GM18870 (cell line): ENCODE data around the gene MNS1.
"Not testable (repeated sequence)": the region's sequence is repeated elsewhere in the genome, so short reads cannot be mapped to it uniquely, and the experiment has no call there.

Experiments used
- ATAC-seq: cut with Tn5 transposase; IDR thresholded peaks from one replicate; pipeline ENCODE4 v1.9.1; 2021; ENCODE audit warnings: moderate library complexity; ENCODE audit not compliant: unreplicated experiment

Gene MNS1

GRCh38 chr15:56464893-56465520 is at the start of gene MNS1:
TSS of gene MNS1 (minus strand) at chr15:56465137. CDS start at chr15:56464972, 165 bp downstream.
- peak; percentile 99 for ATAC-seq

DNA sequence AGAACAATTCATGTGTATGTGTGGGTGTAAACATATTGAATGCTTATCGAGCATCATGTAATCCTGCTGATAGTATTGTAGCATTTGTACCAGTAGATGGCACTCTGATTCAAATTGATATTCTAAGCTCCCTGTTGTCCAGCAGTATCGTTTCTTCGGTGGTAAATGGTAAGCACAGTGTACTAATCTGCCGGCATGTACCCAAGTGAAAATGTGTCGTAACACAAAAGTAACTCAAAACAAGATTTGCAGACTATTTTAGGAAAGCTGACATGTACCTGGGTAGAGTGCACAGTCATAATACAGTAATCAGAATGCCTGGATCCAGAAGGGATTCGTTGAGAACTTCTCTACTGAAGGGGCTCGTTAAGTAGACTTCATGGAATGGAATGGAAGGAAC is 31.7 kb upstream of the MNS1 start:
- ATAC-seq = peak; percentile 65

DNA sequence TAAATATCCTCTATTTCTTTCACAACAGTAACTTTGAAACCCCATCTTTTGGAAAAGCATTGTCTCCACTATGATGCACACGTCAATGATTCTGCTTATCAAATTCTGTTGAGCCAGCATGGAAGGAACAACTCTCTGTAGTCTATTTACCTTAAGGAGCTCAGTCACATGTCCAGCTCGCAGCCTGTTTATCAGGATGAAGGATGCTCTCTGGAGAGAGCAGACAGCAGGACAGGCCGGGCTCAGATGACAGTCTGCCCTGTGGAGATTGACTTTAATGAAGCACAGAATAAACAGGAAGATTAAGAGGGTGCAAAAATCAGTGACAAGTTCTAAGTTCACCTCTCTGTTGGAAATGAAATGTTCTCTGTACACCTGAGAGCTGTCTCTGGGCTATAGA is 30.6 kb upstream of the MNS1 start:
- no peak for ATAC-seq

GRCh38 chr15:56495053-56495452 is 30.1 kb upstream of the MNS1 start:
- no peak for ATAC-seq

DNA sequence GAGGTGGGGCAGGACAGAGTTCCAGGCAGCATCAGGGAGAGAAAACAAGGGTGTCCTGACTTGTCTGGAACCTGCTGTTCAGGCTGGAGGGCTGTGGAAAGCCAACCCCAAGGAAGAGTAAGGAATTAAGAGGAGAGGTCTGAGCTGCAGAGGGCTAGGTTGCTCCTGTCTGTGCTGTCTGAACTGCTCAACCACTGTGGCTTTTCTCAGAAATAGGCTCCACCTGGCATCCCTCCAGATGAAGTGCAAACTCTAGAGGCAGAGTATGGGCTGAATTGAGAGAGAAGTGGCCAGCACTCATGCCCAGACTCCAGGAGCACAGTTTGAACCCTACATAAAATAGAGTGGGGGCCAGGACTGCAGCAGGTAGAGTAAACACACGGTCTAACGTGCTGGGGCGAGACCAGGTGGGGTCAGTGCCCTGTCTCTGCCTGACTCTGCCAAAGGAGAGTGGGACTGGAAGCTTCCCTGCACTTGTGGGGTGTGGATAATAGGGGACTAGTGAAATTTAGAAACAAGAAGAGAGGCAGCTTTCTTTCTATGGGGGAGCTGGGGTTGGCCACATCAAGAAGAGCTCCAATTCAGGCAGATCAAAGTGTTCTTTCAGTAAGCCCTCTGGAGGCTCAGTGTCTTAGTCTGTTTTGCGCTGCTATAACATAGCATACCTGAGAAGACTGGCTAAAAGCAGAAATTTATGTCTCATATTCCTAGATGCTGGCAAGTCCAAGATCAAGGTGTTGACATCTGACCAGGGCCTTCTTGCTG is 28.0 kb upstream of the MNS1 start:
- no peak for ATAC-seq

GRCh38 chr15:56492236-56492635 is 27.3 kb upstream of the MNS1 start:
- ATAC-seq = no peak

DNA sequence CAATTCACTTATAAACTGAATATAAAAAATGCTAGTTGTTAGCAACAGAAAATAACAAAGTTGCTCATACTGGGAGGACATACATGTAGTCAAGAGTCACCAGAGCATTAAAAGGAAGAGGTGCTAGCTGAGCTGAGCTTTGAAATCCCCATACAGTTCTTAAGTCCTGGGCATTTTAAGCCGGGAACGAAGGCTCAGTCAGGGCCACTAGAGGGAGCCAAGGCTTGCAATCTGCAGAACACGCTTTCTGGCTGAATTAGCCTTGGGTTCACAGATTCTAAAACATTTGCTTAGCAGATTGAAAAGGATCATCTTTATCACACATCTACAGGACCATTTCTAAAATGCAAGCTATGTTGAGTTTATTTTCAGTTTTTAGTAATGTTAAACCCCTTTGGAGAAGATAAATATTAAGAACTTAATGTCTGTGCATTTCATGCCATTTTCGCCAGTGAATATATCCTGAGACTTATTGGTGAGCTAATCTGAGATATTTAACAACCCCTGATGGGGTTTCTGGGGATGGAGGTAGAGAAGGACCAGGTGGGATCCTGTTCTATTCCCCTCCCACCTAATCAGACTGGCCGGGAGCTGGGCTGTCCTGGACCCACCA is 26.3 kb upstream of the MNS1 start:
- no peak for ATAC-seq

- no peak for ATAC-seq
Observed at GRCh38 chr15:56490461-56490860, 25.5 kb upstream of the MNS1 start.

- ATAC-seq = not testable (repeated sequence)
Observed at GRCh38 chr15:56486206-56486605, 21.3 kb upstream of the MNS1 start.

GRCh38 chr15:56485426-56485825 is 20.5 kb upstream of the MNS1 start:
- not testable (repeated sequence) for ATAC-seq

- no peak for ATAC-seq
Observed at GRCh38 chr15:56484287-56484686, 19.4 kb upstream of the MNS1 start.

DNA sequence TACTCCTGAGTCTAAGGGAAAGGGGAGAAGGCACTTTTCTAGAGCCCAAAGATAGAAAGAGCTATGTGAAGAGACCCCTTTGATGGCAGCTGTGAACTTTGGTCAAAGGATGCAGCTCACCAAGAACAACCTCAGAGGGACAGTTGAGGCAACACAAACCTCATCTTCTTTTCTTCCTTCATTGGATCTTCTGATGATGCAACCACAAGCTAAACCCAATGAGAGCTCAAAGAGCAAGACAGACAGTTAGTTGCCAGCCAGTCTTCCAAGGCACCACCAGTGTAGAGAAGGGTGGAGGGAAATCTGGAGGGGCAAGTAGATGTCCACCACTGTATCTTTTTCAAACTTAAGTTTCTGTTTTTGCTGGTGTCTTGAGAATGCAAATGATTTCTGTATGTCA is 10.4 kb upstream of the MNS1 start:
- ATAC-seq = no peak

GRCh38 chr15:56473017-56473416 is 8.1 kb upstream of the MNS1 start:
- no peak for ATAC-seq

GRCh38 chr15:56472278-56472677 is 7.3 kb upstream of the MNS1 start:
- ATAC-seq = no peak

DNA sequence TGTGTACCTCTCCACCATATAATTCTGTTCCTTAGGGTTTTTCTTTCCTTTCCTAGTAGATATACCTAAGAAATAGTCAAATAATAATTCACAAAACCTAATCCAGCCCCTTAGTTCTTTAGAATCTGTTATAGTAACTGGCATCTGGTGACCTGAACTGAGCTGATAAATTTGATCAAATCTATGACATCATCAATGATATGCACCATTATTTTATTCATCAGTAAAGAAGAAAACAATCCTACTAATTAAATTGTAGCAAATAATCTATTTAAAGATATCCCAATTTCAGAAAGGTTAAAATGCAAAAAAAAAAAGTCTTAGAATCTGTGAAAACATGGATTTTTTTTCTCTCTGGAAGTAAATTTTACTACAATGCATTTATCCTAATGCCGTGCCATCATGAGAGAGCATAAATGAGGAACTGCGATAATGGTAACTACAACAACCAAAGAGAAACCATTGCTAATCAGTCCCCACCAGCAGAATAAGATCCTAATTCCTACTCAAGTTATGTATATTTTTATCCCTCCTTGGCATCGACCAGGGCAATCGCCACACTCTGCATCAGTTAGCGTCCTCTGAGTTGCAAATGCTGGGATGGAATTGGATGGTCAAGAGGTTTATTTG is 6.6 kb upstream of the MNS1 start:
- no peak for ATAC-seq

DNA sequence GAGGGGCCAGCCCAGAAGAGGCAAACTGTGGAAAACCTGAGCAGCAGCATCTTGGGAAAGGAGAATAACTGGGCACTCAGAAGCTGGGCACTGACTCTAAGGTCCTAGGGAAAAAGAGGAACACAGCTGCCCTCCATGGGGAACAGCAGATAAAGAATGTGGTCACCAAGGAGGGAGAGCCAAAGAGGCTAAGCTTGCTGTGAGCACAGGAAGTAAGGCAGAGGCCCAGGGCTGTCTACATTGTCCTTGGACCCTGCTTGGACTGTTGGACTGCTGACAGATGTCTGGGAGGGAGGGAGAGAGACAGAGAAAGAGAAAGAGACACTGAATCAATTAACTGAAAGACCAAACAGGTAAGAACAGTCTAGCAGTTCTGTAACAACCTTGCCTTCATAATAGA is 4.5 kb upstream of the MNS1 start:
- no peak for ATAC-seq

DNA sequence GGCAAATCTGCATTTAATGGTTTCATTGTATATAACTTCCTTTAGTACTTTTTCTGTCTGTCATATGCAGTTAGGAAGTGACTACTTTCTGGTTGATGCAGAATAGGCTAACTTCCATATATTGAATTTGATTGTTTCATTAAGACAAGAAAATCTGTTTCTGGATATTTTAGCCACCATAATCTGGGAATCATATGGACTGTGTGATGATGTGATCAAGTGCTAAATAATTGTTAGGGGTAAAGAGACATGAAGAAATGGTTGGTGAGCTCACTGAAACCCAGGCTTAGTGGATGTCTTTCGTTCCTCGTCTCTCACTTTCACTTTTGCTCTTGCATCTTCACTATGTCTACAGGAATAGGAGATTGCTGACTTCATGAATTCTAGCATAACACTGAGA is 3.5 kb upstream of the MNS1 start:
- ATAC-seq = peak; percentile 52

GRCh38 chr15:56467616-56468015 is 2.7 kb upstream of the MNS1 start:
- ATAC-seq = no peak

DNA sequence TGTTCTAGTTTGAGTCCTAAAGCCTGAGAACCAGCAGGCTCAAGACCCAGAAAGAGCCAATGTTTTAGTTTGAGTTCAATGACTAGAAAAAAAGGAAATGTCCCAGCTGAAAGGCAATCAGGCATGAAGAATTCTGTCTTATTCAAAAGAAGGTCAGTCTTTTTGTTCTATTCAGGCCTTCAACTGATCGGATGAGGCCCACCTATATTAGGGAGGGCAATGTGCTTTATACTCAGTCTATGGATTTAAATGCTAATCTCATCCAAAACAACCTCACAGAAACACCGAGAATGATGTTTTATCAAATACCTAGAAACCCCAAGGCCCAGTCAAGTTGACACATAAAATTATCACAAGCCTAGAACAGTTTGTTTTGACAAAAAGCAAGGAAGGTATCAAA is 4.0 kb downstream of the MNS1 start:
- ATAC-seq = no peak

DNA sequence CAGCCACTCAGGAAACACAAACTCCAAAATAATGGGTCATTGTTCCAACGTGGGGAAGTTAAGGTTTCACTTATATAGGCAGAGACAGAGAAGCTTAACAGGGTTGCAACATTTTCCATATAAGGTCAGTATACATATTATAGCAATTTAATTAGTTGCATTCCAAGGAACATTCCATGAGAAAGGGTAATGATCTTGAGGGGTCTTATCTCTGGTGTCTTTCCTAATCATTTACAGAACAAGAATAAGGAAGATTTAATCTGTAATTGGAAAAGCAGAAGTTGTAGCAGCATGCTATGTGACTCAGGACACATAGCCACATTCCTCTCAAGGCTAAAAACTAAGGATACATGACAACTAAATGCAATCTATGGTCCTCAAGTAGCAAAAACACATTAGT is 4.9 kb downstream of the MNS1 start:
- ATAC-seq = no peak

DNA sequence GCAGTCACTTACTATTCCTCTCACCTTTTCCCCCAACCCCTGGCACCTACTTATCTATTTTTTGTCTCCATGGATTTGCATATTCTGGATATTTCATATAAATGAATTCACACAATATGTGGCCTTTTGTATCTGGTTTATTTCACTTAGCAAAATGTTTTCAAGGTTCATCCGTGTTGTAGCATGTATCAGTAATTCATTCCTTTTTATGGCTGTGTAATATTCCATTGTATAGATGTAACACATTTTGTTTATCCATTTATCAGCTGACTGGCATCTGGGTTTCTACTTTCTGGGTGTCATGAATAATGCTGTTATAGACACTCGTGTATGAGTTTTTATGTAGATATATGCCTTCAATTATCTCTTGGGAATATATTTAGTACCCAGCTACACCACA is 5.8 kb downstream of the MNS1 start:
- ATAC-seq = no peak

GRCh38 chr15:56456229-56456628 is 8.7 kb downstream of the MNS1 start:
- no peak for ATAC-seq
